HepG2 (cell line): Measurements from ENCODE around the gene AGBL3. TPM values are rescaled to one million over a fixed set of nuclear protein-coding genes. Genes with fewer than 3 reads are reported as not detected.

Experiments used
- ATRX ChIP-seq: sonication (generic); formaldehyde crosslinking; IDR thresholded peaks from 2 replicates; pipeline ENCODE4 v1.4.0; 2020; ENCODE audit warnings: missing genetic modification reagents, borderline replicate concordance
- BRCA1 ChIP-seq: sonication (generic); formaldehyde crosslinking; IDR thresholded peaks from 2 replicates; pipeline ENCODE4 v1.4.0; 2020; ENCODE audit warnings: missing genetic modification reagents
- HMG20B ChIP-seq: conservative IDR thresholded peaks from 2 replicates; pipeline ENCODE4 v1.6.1; 2016; ENCODE audit warnings: missing genetic modification reagents, missing compliant biosample characterization
- HNF4A ChIP-seq: sonication (generic); formaldehyde crosslinking; IDR thresholded peaks from 2 replicates; pipeline ENCODE4 v1.4.0; 2020; ENCODE audit warnings: missing genetic modification reagents
- MED13 ChIP-seq: sonication (generic); formaldehyde crosslinking; IDR thresholded peaks from 2 replicates; pipeline ENCODE4 v1.5.0; 2020; ENCODE audit warnings: missing genetic modification reagents
- RFX1 ChIP-seq: fragments of 450-650 bp; IDR thresholded peaks from 2 replicates; pipeline ENCODE4 v1.6.1; 2017
- SETDB1 ChIP-seq: sonication (generic); formaldehyde crosslinking; IDR thresholded peaks from 2 replicates; pipeline ENCODE4 v1.5.1; 2020; ENCODE audit warnings: missing genetic modification reagents, mild to moderate bottlenecking, borderline replicate concordance
- SP1 ChIP-seq, 2 experiments: fragments of 450-650 bp in 1 of 2; sonication (generic) in 1 of 2; formaldehyde crosslinking in 1 of 2; IDR thresholded peaks; 2 replicates each; pipeline versions ENCODE4 v1.4.0 to v1.6.1; 2016 to 2020; ENCODE audit warnings: missing genetic modification reagents in 1 of 2
- SRY ChIP-seq: sonication (generic); formaldehyde crosslinking; IDR thresholded peaks from 2 replicates; pipeline ENCODE4 v1.8.0; 2022; ENCODE audit warnings: mild to moderate bottlenecking, missing genetic modification reagents
- THAP11 ChIP-seq: IDR thresholded peaks from 2 replicates; pipeline ENCODE4 v1.6.1; 2016; ENCODE audit warnings: missing biosample characterization, missing genetic modification reagents
- ZBTB26 ChIP-seq: IDR thresholded peaks from 2 replicates; pipeline ENCODE4 v1.6.1; 2016; ENCODE audit warnings: missing compliant biosample characterization, missing genetic modification reagents, borderline replicate concordance
- ZFP90 ChIP-seq: sonication (generic); formaldehyde crosslinking; IDR thresholded peaks from 2 replicates; pipeline ENCODE4 v1.8.0; 2022; ENCODE audit warnings: missing genetic modification reagents, mild to moderate bottlenecking, inconsistent platforms, borderline replicate concordance
- ZFX ChIP-seq: sonication (generic); formaldehyde crosslinking; IDR thresholded peaks from 2 replicates; pipeline ENCODE4 v1.4.0; 2020; ENCODE audit warnings: mild to moderate bottlenecking, low read depth, missing genetic modification reagents, moderate library complexity
- ZMYM4 ChIP-seq: sonication (generic); formaldehyde crosslinking; IDR thresholded peaks from 2 replicates; pipeline ENCODE4 v1.8.1; 2023; ENCODE audit warnings: mild to moderate bottlenecking, missing genetic modification reagents
- ZNF253 ChIP-seq: sonication (generic); formaldehyde crosslinking; IDR thresholded peaks from 2 replicates; pipeline ENCODE4 v1.8.0; 2022; ENCODE audit warnings: mild to moderate bottlenecking, missing genetic modification reagents, borderline replicate concordance
- ZNF709 ChIP-seq: sonication (generic); formaldehyde crosslinking; IDR thresholded peaks from 2 replicates; pipeline ENCODE4 v1.5.0; 2020; ENCODE audit warnings: mild to moderate bottlenecking, missing genetic modification reagents
- ZNF746 ChIP-seq: sonication (generic); formaldehyde crosslinking; IDR thresholded peaks from 2 replicates; pipeline ENCODE4 v1.8.0; 2022; ENCODE audit warnings: mild to moderate bottlenecking, missing genetic modification reagents
- ZNF761 ChIP-seq: sonication (generic); formaldehyde crosslinking; conservative IDR thresholded peaks from 2 replicates; pipeline ENCODE4 v1.4.0; 2020; ENCODE audit warnings: mild to moderate bottlenecking, missing genetic modification reagents
- ZNF891 ChIP-seq: sonication (generic); formaldehyde crosslinking; IDR thresholded peaks from 2 replicates; pipeline ENCODE4 v1.5.0; 2020; ENCODE audit warnings: mild to moderate bottlenecking, missing genetic modification reagents
- polyA plus RNA-seq, 8 experiments: library from polyadenylated mRNA; depleted of rRNA in 3 of 8; stranded (reverse) in 7 of 8; unstranded in 1 of 8; fragments of >200 nt; fragmentation: Illumina TruSeq in 4 of 8; extraction: Trizol in 4 of 8; gene quantifications; 2 replicates each; pipeline versions ENCODE4 v1.2.1 to v1.2.3, GENCODE V29; 2011 to 2016; ENCODE audit warnings: low read depth in 4 of 8, missing spikeins in 1 of 8, mixed read lengths in 1 of 8; ENCODE audit not compliant: insufficient read depth in 1 of 8
- total RNA-seq, 5 experiments: library from RNA; depleted of rRNA; stranded (reverse); fragments of >200 nt; fragmentation: Illumina TruSeq; extraction: Trizol; gene quantifications; 2 replicates each; pipeline ENCODE4 v1.2.3, GENCODE V29; 2016; ENCODE audit warnings: low read depth in 1 of 5
- TF ChIP-seq, protein P1 (sequence below): sonication (generic); formaldehyde crosslinking; IDR thresholded peaks from 2 replicates; pipeline ENCODE4 v1.4.0; 2020; ENCODE audit warnings: mild to moderate bottlenecking, missing genetic modification reagents
- TF ChIP-seq, protein P2 (sequence below): sonication (generic); formaldehyde crosslinking; IDR thresholded peaks from 2 replicates; pipeline ENCODE4 v1.4.0; 2020; ENCODE audit warnings: mild to moderate bottlenecking, missing genetic modification reagents, borderline replicate concordance
- TF ChIP-seq, protein P3 (sequence below): sonication (generic); formaldehyde crosslinking; IDR thresholded peaks from 2 replicates; pipeline ENCODE4 v1.8.0; 2022; ENCODE audit warnings: mild to moderate bottlenecking, missing genetic modification reagents, moderate library complexity

Gene AGBL3
- total and polyA plus RNA-seq, 2 of the 13 experiments (the other 11 are each of a cell fraction or from before 2014, with no cell fraction given): 2.2 to 7.2 TPM

GRCh38 chr7:134997214-134997885 is 11.0 kb downstream of the AGBL3 start (continued):
- no peak for TF ChIP-seq ZNF253 (CRISPR knock-in tag)
- TF ChIP-seq, protein P1, sequence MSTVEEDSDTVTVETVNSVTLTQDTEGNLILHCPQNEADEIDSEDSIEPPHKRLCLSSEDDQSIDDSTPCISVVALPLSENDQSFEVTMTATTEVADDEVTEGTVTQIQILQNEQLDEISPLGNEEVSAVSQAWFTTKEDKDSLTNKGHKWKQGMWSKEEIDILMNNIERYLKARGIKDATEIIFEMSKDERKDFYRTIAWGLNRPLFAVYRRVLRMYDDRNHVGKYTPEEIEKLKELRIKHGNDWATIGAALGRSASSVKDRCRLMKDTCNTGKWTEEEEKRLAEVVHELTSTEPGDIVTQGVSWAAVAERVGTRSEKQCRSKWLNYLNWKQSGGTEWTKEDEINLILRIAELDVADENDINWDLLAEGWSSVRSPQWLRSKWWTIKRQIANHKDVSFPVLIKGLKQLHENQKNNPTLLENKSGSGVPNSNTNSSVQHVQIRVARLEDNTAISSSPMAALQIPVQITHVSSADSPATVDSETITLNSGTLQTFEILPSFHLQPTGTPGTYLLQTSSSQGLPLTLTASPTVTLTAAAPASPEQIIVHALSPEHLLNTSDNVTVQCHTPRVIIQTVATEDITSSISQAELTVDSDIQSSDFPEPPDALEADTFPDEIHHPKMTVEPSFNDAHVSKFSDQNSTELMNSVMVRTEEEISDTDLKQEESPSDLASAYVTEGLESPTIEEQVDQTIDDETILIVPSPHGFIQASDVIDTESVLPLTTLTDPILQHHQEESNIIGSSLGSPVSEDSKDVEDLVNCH (CRISPR knock-in tag): no peak
- no peak for TF ChIP-seq BRCA1 (CRISPR knock-in tag)
- no peak for TF ChIP-seq ZFP90 (CRISPR knock-in tag)
- TF ChIP-seq, protein P2, sequence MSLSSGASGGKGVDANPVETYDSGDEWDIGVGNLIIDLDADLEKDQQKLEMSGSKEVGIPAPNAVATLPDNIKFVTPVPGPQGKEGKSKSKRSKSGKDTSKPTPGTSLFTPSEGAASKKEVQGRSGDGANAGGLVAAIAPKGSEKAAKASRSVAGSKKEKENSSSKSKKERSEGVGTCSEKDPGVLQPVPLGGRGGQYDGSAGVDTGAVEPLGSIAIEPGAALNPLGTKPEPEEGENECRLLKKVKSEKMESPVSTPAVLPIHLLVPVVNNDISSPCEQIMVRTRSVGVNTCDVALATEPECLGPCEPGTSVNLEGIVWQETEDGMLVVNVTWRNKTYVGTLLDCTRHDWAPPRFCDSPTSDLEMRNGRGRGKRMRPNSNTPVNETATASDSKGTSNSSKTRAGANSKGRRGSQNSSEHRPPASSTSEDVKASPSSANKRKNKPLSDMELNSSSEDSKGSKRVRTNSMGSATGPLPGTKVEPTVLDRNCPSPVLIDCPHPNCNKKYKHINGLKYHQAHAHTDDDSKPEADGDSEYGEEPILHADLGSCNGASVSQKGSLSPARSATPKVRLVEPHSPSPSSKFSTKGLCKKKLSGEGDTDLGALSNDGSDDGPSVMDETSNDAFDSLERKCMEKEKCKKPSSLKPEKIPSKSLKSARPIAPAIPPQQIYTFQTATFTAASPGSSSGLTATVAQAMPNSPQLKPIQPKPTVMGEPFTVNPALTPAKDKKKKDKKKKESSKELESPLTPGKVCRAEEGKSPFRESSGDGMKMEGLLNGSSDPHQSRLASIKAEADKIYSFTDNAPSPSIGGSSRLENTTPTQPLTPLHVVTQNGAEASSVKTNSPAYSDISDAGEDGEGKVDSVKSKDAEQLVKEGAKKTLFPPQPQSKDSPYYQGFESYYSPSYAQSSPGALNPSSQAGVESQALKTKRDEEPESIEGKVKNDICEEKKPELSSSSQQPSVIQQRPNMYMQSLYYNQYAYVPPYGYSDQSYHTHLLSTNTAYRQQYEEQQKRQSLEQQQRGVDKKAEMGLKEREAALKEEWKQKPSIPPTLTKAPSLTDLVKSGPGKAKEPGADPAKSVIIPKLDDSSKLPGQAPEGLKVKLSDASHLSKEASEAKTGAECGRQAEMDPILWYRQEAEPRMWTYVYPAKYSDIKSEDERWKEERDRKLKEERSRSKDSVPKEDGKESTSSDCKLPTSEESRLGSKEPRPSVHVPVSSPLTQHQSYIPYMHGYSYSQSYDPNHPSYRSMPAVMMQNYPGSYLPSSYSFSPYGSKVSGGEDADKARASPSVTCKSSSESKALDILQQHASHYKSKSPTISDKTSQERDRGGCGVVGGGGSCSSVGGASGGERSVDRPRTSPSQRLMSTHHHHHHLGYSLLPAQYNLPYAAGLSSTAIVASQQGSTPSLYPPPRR (CRISPR knock-in tag): peak; percentile 99
- no peak for TF ChIP-seq ZBTB26 (CRISPR knock-in tag)
- no peak for TF ChIP-seq SRY (CRISPR knock-in tag)
- TF ChIP-seq ZNF746: no peak
- TF ChIP-seq ZMYM4 (CRISPR knock-in tag): peak; percentile 90
- TF ChIP-seq ATRX (CRISPR knock-in tag): no peak
- TF ChIP-seq ZNF891 (CRISPR knock-in tag): no peak
- TF ChIP-seq ZNF709: no peak
- peak; percentile 74 for TF ChIP-seq ZFX (CRISPR knock-in tag)
- no peak for TF ChIP-seq ZNF761 (CRISPR knock-in tag)
- TF ChIP-seq HNF4A (CRISPR knock-in tag): peak; percentile 83
- peak; percentile 94 for TF ChIP-seq HMG20B (CRISPR knock-in tag)
- TF ChIP-seq THAP11: peak; percentile 65; the same call in 1 of the 2 replicates
- TF ChIP-seq, protein P3, sequence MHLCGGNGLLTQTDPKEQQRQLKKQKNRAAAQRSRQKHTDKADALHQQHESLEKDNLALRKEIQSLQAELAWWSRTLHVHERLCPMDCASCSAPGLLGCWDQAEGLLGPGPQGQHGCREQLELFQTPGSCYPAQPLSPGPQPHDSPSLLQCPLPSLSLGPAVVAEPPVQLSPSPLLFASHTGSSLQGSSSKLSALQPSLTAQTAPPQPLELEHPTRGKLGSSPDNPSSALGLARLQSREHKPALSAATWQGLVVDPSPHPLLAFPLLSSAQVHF: no peak
- no peak for TF ChIP-seq SP1 (IDR thresholded peaks at IDR 0.05)
- TF ChIP-seq SP1 (CRISPR knock-in tag; IDR thresholded peaks at IDR 0.05): no peak
- peak; percentile 35; the same call in 1 of the 2 replicates for TF ChIP-seq MED13 (CRISPR knock-in tag)
- TF ChIP-seq RFX1: no peak
- TF ChIP-seq SETDB1 (CRISPR knock-in tag): no peak
